GM23338 (cell line): ENCODE data around the gene ARL9. TPM values are rescaled to one million over a fixed set of nuclear protein-coding genes. Genes with fewer than 3 reads are reported as not detected.

Experiments used
- ATAC-seq: fragments of 200-7000 bp; cut with Tn5 transposase; 3 replicates; pipeline ENCODE4 v1.9.1; 2020
- DNase-seq: peaks from one replicate; pipeline ENCODE4 v3.0.0-alpha.2; 2015; ENCODE audit warnings: low spot score
- H2AFZ ChIP-seq: fragments of 200-600 bp; sonication (generic); 2 replicates; pipeline ENCODE4 v1.8.0; 2016; ENCODE audit warnings: antibody characterized with exemption, mild to moderate bottlenecking, moderate library complexity
- H3F3A ChIP-seq: fragments of 200-600 bp; sonication (generic); replicated peaks from 2 replicates; pipeline ENCODE4 v1.8.0; 2017; ENCODE audit warnings: antibody characterized with exemption, mixed run types, low read depth
- H3K27ac ChIP-seq: fragments of 200-600 bp; sonication (generic); 2 replicates; pipeline ENCODE4 v1.6.1; 2016; ENCODE audit warnings: low read depth
- H3K27me3 ChIP-seq: fragments of 200-600 bp; sonication (generic); 2 replicates; pipeline ENCODE4 v1.8.0; 2016; ENCODE audit warnings: mild to moderate bottlenecking, mixed run types, moderate library complexity; ENCODE audit not compliant: insufficient read depth
- H3K36me3 ChIP-seq: fragments of 200-600 bp; sonication (generic); 2 replicates; pipeline ENCODE4 v1.8.0; 2016; ENCODE audit warnings: mild to moderate bottlenecking; ENCODE audit not compliant: insufficient read depth
- H3K4me1 ChIP-seq: fragments of 200-600 bp; sonication (generic); 2 replicates; pipeline ENCODE4 v1.8.0; 2016; ENCODE audit warnings: mild to moderate bottlenecking, moderate library complexity; ENCODE audit not compliant: insufficient read depth
- H3K4me2 ChIP-seq: fragments of 200-600 bp; sonication (generic); 2 replicates; pipeline ENCODE4 v1.7.1; 2017; ENCODE audit warnings: mixed run types
- H3K4me3 ChIP-seq: fragments of 200-600 bp; sonication (generic); 2 replicates; pipeline ENCODE4 v1.6.1; 2016; ENCODE audit warnings: mixed run types
- H3K79me2 ChIP-seq: fragments of 200-600 bp; sonication (generic); replicated peaks from 2 replicates; pipeline ENCODE4 v1.8.0; 2017; ENCODE audit warnings: mild to moderate bottlenecking; ENCODE audit not compliant: insufficient read depth
- H3K9me2 ChIP-seq: fragments of 200-600 bp; sonication (generic); 2 replicates; pipeline ENCODE4 v1.8.0; 2017; ENCODE audit not compliant: insufficient read depth
- H4K20me1 ChIP-seq: fragments of 200-600 bp; sonication (generic); replicated peaks from 2 replicates; pipeline ENCODE4 v1.8.0; 2017; ENCODE audit warnings: mild to moderate bottlenecking; ENCODE audit not compliant: insufficient read depth
- H3K27ac Mint-ChIP-seq: 2 replicates; pipeline ENCODE4 v1.8.0; 2020; ENCODE audit warnings: inconsistent platforms, mild to moderate bottlenecking, moderate library complexity, mixed read lengths
- H3K27me3 Mint-ChIP-seq: 3 replicates; pipeline ENCODE4 v1.8.0; 2022; ENCODE audit warnings: low read depth, mild to moderate bottlenecking, moderate library complexity, mixed read lengths, inconsistent platforms; ENCODE audit not compliant: insufficient read depth, poor library complexity
- H3K36me3 Mint-ChIP-seq: 3 replicates; pipeline ENCODE4 v1.8.0; 2021; ENCODE audit warnings: low read depth, mild to moderate bottlenecking, inconsistent platforms, moderate library complexity, mixed read lengths
- H3K4me1 Mint-ChIP-seq: 3 replicates; pipeline ENCODE4 v1.8.0; 2020; ENCODE audit warnings: mild to moderate bottlenecking, inconsistent platforms, mixed read lengths
- H3K4me3 Mint-ChIP-seq: 3 replicates; pipeline ENCODE4 v1.8.0; 2021; ENCODE audit warnings: moderate library complexity, mild to moderate bottlenecking, inconsistent platforms, mixed read lengths
- H3K9me3 Mint-ChIP-seq: 3 replicates; pipeline ENCODE4 v1.8.0; 2020; ENCODE audit warnings: moderate library complexity, mild to moderate bottlenecking, inconsistent platforms, mixed read lengths
- CREB1 ChIP-seq: fragments of 250-450 bp; sonication (Bioruptor Pico); IDR thresholded peaks from 2 replicates; pipeline ENCODE4 v1.5.0; 2020; ENCODE audit warnings: low read depth, mild to moderate bottlenecking, moderate library complexity
- CTCF ChIP-seq, 2 experiments: fragments of 200-600 bp in 1 of 2; sonication (generic) in 1 of 2; conservative IDR thresholded peaks; 2 replicates each; pipeline versions ENCODE4 v1.5.1 to v1.6.1; 2016 to 2017; ENCODE audit warnings: antibody characterized with exemption in 2 of 2, low read depth in 2 of 2, mild to moderate bottlenecking in 2 of 2, moderate library complexity in 1 of 2
- ETS1 ChIP-seq: IDR thresholded peaks from 2 replicates; pipeline ENCODE4 v1.6.1; 2016; ENCODE audit warnings: antibody characterized with exemption
- EZH2phosphoT487 ChIP-seq: fragments of 200-600 bp; sonication (generic); IDR thresholded peaks from one replicate; pipeline ENCODE4 v1.8.1; 2018; ENCODE audit warnings: antibody characterized with exemption; ENCODE audit not compliant: unreplicated experiment
- JUNB ChIP-seq: IDR thresholded peaks from one replicate; pipeline ENCODE4 v1.6.1; 2016; ENCODE audit warnings: antibody characterized with exemption; ENCODE audit not compliant: unreplicated experiment
- NANOG ChIP-seq: IDR thresholded peaks from 2 replicates; pipeline ENCODE4 v1.6.1; 2016; ENCODE audit warnings: antibody characterized with exemption, borderline replicate concordance
- POLR2AphosphoS5 ChIP-seq: IDR thresholded peaks from 2 replicates; pipeline ENCODE4 v1.6.1; 2016; ENCODE audit warnings: antibody characterized with exemption, low read depth
- REST ChIP-seq: IDR thresholded peaks from one replicate; pipeline ENCODE4 v1.6.1; 2018; ENCODE audit warnings: antibody characterized with exemption; ENCODE audit not compliant: unreplicated experiment
- ZNF114 ChIP-seq: fragments of 250-450 bp; sonication (Bioruptor Pico); IDR thresholded peaks from 2 replicates; pipeline ENCODE4 v1.5.0; 2020; ENCODE audit warnings: mild to moderate bottlenecking, moderate library complexity
- ZNF462 ChIP-seq: fragments of 250-450 bp; sonication (Bioruptor Pico); IDR thresholded peaks from 2 replicates; pipeline ENCODE4 v1.5.0; 2020; ENCODE audit warnings: mild to moderate bottlenecking, moderate library complexity
- polyA plus RNA-seq: library from polyadenylated mRNA; unstranded; fragments of >200 nt; fragmentation: Nextera tagmentation; extraction: Ambion mirVana; gene quantifications from 2 replicates; pipeline ENCODE4 v1.2.1, GENCODE V29; 2016
- total RNA-seq: library from RNA; depleted of rRNA; stranded (reverse); fragments of >200 nt; shearing (Covaris generic); gene quantifications from 2 replicates; pipeline ENCODE4 v1.2.3, GENCODE V29; 2014

ARL9 gene
- total and polyA plus RNA-seq, 2 experiments from 2014 or later, result 0.37 TPM; not detected in 1

GRCh38 chr4:56480691-56481090 is 24.9 kb upstream of the ARL9 start:
- TF ChIP-seq ZNF462 (CRISPR knock-in tag), result no peak
- no peak for TF ChIP-seq EZH2phosphoT487
- no peak for TF ChIP-seq CTCF (conservative IDR thresholded peaks at IDR 0.05; ENCODE audit: low read depth in 2 of 2)
- TF ChIP-seq ZNF114 (CRISPR knock-in tag), result no peak
- TF ChIP-seq CREB1 (CRISPR knock-in tag), result no peak
- no peak for TF ChIP-seq REST
- no peak for TF ChIP-seq POLR2AphosphoS5
- TF ChIP-seq NANOG, result no peak
- no peak for TF ChIP-seq JUNB
- TF ChIP-seq ETS1, result no peak
- Histone ChIP-seq H2AFZ (no peak overlapping the region), H3F3A (no peaks in the 10 kb centered on the region), H3K9me2 (no peaks in the 10 kb centered on the region), H3K4me3 (no peak overlapping the region), H3K4me1 (no peaks in the 10 kb centered on the region), H3K79me2 (peaks cover 4% of the 10 kb centered on the region; the same call in 1 of the 2 replicates), H3K27ac (no peak overlapping the region), H3K4me2 (no peak overlapping the region), H3K36me3 (peaks cover 65% of the 10 kb centered on the region), H4K20me1 (no peaks in the 10 kb centered on the region), H3K27me3 (no peaks in the 10 kb centered on the region)
- H3K27me3 Mint-ChIP-seq, result peaks cover 4% of the 10 kb centered on the region
- no peak for ATAC-seq
- H3K27ac Mint-ChIP-seq, result no peak overlapping the region
- H3K4me3 Mint-ChIP-seq, result no peak overlapping the region
- DNase-seq, result no peak
- H3K4me1 Mint-ChIP-seq, result no peaks in the 10 kb centered on the region
- H3K9me3 Mint-ChIP-seq, result no peaks in the 10 kb centered on the region
- peaks cover 72% of the 10 kb centered on the region for H3K36me3 Mint-ChIP-seq
